Measurements from ENCODE around the gene BRD3OS.
"Not testable (repeated sequence)": the region's sequence is repeated elsewhere in the genome, so short reads cannot be mapped to it uniquely, and the experiment has no call there.

Gene BRD3OS

GRCh38 chr9:134063571-134064450 is 38.5 kb downstream of the BRD3OS start:
- DNase-seq (ENCODE audit: low read depth in 2 of 2): no peak

DNA sequence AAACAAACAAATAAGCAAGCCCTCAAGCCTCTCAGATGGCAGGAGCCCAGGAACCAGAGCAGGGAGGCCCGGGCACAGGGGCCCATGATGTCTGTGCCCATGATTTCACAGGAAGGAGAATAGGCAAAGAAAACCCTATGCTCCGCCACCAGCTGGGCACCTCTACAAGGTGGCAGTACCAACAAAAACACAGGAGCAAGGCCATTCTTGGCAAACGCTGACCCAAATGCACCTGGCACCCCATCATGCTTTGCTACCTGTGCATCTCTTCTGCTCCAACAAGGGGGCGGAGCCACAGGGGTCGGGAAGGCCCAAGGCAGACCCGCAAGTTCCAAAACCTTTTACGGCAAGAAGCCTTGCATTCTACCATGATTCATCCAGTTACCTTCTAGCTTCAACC is 39.4 kb downstream of the BRD3OS start:
- DNase-seq (ENCODE audit: low read depth in 2 of 2): no peak

DNA sequence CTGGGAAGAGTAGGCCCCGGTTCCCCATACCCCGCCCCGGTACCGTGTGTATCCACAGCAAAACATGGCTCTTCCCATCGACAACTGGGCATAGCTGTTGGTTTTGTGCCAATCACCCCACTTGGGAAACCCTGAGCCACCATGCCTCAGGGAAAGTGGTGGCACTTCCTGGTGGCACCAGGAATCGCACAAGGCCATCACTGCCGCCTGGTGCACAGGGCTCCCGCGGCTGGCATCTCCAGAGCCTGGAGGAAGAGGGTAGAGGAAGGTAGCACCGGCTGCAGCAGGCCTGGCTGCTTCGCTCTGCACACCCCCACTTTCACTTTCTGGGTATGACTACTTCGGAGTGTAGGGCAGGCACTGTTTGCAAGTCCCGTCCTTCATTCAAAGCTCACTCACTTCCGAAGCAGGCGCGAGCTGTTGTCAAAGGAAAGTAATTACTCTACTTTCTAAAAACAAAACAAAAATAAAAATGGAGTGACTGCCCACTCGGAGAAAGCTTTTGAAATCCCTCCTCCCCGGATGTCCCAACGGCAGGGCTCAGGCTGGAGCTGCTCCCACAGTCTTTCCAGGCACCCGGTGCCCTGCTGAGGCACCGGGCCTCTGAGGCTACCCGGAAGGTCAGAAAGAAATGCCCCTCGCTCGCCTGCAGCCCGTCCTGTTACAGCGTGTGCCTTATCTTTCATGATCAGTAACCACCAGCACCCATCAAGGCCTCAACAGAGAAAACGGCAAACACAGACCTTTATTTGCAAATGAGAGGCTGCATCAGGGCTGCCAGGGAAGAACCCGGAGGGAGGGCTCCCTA is 40.5 kb downstream of the BRD3OS start:
- peak; percentile 49 to 62 for DNase-seq (ENCODE audit: low read depth in 2 of 2)

GRCh38 chr9:134066526-134066912 is 41.2 kb downstream of the BRD3OS start:
- no peak for DNase-seq (ENCODE audit: low read depth in 2 of 2)

DNA sequence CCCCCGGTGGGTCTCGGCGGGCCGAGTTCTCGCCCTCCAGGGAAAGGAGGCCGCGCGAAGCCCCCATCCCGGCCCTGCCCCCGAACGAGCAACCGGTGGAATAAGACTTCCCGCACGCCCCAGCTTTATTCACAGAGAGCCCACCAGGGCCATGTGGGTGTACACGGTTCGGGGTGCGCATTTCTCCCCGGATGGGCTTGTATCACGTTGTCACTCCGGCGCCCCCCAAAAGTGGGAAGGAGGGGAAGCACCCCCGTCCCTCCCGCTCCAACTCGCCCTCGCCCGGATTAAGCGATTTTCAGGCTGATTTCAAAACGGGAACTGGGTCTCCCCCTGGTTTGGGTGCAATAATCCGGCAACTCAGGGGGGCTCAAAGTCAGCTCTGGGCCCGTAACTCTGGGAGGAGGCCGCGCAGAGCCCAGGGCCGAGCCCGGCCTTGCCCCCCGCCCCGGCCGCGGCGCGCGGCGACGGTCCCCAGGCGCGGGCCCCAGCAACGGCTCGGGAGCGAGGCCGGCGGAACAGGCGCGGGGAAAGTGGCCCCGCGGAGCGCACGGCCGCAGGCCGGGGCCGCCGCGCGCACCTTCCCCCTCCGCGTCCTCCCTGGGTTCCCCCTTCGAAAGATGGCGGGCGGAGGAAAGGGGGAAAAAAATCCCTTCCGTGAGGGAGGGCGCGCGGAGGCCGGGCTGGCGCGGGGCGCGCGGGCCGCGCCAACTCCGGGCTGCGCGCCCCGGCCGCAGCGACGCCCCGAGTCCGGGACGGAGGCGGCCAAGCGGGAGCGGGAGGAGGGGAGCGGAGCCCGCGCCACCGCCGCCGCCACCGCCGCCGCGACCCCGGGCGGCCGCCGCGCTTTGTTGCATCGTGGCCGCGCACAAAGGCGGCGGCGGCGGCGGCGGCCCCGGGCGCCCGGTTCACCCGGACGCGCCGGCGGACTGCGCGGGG is 41.9 kb downstream of the BRD3OS start:
- peak in 1 of 2 donors; percentile 18 for DNase-seq (ENCODE audit: low read depth in 2 of 2)

DNA sequence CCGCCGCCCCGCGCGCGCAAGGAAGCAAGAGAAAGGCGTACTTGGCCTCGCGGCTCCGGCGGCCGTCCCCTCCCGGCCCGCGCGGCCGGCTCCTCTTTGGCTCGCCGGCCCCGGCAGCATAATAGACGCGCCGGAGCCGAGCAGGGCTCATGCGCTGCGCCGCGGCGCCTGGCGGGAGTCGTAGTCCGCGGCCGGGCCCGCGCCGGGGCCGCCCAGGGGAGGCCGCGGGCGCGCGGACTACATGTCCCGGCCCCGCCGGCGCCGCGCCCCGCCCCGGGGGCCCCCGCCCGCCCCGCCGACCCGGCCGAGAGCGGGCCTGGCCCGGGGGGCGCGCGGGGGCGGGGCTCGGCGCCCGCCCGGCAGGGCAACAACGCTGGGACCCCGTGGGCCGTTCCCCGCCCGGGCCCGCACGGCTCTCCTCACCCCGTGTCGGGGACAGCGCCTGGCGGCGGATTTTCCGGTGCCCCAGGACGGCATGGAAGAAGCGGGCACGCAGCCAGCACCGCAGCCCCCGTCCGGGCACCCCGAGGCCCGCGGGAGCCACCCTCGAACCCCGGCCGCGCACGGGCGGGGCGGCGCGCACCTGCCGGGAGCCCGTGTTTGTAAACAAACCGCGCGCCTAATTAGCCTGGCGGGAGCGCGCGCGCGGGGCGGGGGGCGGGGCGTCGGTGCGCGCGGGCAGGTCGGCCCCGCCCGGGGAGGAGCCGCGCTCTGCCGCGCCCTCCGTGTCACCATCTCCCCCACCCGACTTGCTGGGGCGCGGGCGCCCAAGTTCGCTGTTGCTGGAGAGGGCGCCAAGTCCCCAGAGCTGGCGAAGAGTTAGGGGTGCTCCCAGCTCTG is 42.8 kb downstream of the BRD3OS start, which contains the start of gene BRD3:
BRD3 (minus strand) TSS at position 123 of the 840 bp plus-strand sequence. CDS start 14,549 bp downstream, outside the sequence.
- peak; percentile 80 for DNase-seq (ENCODE audit: low read depth in 2 of 2)

DNA sequence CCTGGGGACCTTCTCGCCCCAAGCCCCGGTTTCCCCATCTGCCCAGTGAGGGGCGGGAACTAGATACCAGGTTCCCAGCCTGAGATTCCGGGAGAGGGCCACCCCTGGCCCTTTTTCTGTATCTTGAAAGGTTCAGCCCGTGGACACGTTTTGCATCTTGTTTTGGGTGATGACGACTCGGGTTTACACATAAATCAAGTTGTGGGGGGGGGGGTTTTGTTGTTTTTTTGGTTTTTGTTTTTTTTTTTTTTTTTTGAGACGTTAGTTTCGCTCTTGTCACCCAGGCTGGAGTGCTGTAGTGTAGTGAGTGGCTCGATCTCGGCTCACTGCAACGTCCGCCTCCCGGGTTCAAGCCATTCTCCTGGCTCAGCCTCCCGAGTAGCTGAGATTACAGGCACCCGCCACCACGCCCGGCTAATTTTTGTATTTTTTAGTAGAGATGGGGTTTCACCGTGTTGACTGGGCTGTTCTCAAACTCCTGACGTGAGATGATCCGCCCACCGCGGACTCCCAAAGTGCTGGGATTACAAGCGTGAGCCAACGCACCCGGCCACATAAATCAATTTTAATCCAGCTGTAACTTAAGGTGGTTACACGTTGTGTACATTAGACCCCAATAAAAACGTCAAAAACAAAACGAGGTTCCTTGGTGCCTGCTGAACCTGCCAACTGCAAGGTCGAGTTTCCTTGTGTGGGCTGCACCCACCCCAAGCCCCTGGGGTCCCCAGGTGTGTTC is 43.6 kb downstream of the BRD3OS start:
- no peak for DNase-seq (ENCODE audit: low read depth in 2 of 2)

- DNase-seq (ENCODE audit: low read depth in 2 of 2): no peak
Observed at GRCh38 chr9:134069480-134070399, 44.5 kb downstream of the BRD3OS start.

DNA sequence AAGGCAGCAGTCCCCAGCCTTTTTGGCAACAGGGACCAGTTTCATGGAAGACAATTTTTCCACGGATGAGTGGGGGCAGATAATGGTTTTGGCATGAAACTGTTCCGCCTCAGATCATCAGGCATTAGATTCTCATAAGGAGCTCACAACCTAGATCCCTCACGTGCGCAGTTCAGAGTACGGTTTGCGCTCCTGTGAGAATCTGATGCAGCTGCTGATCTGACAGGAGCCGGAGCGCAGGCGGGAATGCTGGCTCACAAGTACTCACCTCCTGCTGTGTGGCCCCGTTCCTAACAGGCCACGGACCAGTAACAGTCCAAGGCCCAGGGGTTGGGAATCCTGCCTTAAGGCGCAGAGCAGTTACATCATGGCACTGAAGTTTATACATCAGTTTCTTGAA is 45.9 kb downstream of the BRD3OS start:
- DNase-seq (ENCODE audit: low read depth in 2 of 2): no peak

DNA sequence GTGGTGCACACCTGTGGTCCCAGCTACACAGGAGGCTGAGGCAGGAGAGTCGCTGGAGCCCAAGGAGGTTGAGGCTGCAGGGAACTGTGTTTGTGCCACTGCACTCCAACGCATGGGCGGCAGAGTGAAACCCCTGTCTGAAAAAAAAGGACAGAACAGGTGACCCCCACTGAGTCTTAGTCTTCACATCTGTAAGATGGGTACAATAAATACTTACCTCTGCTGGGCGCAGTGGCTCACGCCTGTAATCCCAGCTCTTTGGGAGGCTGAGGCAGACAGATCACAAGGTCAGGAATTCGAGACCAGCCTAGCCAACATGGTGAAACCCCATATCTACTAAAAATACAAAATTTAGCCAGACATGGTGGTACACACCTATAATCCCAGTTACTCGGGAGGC is 47.4 kb downstream of the BRD3OS start:
- DNase-seq (ENCODE audit: low read depth in 2 of 2): not testable (repeated sequence)

DNA sequence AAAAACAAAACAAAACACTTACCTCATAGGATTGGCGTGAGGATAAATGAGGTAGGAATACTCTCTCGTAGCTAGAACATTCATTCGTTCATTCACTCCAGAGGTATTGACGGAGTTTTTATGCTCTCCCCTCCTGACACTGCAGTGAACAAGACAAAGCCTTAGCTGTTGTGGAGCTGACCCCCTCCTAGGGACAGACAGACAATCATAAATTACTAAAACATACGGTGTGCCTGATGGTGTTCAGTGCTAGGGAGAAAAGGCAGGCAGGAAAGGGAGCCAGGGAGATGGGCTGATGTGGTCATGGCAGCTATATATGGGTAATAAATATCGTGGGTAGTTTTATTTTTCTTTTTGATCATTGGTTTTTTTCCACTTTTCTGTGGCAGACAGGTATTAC is 48.2 kb downstream of the BRD3OS start:
- DNase-seq (ENCODE audit: low read depth in 2 of 2): no peak

GRCh38 chr9:134075689-134076088 is 50.4 kb downstream of the BRD3OS start:
- DNase-seq (ENCODE audit: low read depth in 2 of 2): not testable (repeated sequence)

- no peak for DNase-seq (ENCODE audit: low read depth in 2 of 2)
Observed at GRCh38 chr9:134076644-134077043, 51.4 kb downstream of the BRD3OS start.
